DMS53 (cell line): ENCODE results near the gene PCP4.

Experiments used
- DNase-seq: peaks from one replicate; lab custom pipeline; 2025; lab: John Stamatoyannopoulos, UW

The PCP4 gene

GRCh38 chr21:39972976-39973770 is 105.9 kb downstream of the PCP4 start:
- DNase-seq: no peak

- DNase-seq: no peak
Observed at GRCh38 chr21:39976800-39977199, 109.6 kb downstream of the PCP4 start.
